Measurements from ENCODE around the gene PGD. TPM values are rescaled to one million over a fixed set of nuclear protein-coding genes. Genes with fewer than 3 reads are reported as not detected.
A peak's percentile ranks its signal among the peaks of the same experiment; 100 is the strongest.
"Not testable (repeated sequence)": the region's sequence is repeated elsewhere in the genome, so short reads cannot be mapped to it uniquely, and the experiment has no call there.

Gene PGD
- total and polyA plus RNA-seq, 8 donors: 130 to 277 (median 157) TPM

GRCh38 chr1:10450156-10450814 lies 51.4 kb downstream of the PGD start:
- H3K4me1 ChIP-seq: peaks cover 0 to 6% of the 10 kb centered on the region in 2 donors
- ATAC-seq (no peak), DNase-seq (no peak)
- intact Hi-C loops (cut with DNase I): no loop called here
- H3K27ac ChIP-seq: no peak overlapping the region
- peaks cover 0 to 9% of the 10 kb centered on the region in 2 donors for H3K27me3 ChIP-seq
- H3K9me3 ChIP-seq: peaks cover 0 to 2% of the 10 kb centered on the region in 2 donors
- no peaks in the 10 kb centered on the region for H3K36me3 ChIP-seq
- TF ChIP-seq CTCF (IDR thresholded peaks at IDR 0.05): no peak
- no peak overlapping the region for H3K4me3 ChIP-seq

GRCh38 chr1:10450836-10451235 lies 52.0 kb downstream of the PGD start:
- H3K9me3 ChIP-seq: peaks cover 0 to 2% of the 10 kb centered on the region in 2 donors
- H3K27me3 ChIP-seq: peaks cover 0 to 9% of the 10 kb centered on the region in 2 donors
- peaks cover 0 to 6% of the 10 kb centered on the region in 2 donors for H3K4me1 ChIP-seq
- no peaks in the 10 kb centered on the region for H3K36me3 ChIP-seq
- ATAC-seq: no peak
- intact Hi-C loops (cut with DNase I): no loop called here
- no peak for TF ChIP-seq CTCF (IDR thresholded peaks at IDR 0.05)
- H3K27ac ChIP-seq: no peak overlapping the region
- no peak overlapping the region for H3K4me3 ChIP-seq
- DNase-seq: no peak

- no peak for TF ChIP-seq CTCF (IDR thresholded peaks at IDR 0.05)
- Histone ChIP-seq H3K4me3 (no peak overlapping the region), H3K4me1 (peaks cover 0 to 6% of the 10 kb centered on the region in 2 donors), H3K9me3 (peaks cover 0 to 2% of the 10 kb centered on the region in 2 donors), H3K27ac (no peak overlapping the region), H3K27me3 (peaks cover 0 to 9% of the 10 kb centered on the region in 2 donors), H3K36me3 (no peaks in the 10 kb centered on the region)
- intact Hi-C loops (cut with DNase I): no loop called here
- ATAC-seq (no peak), DNase-seq (peak in 1 of 4 donors; percentile 13)
Observed at GRCh38 chr1:10451287-10451686, 52.4 kb downstream of the PGD start.

- DNase-seq (no peak), ATAC-seq (no peak)
- peaks cover 0 to 6% of the 10 kb centered on the region in 2 donors for H3K27me3 ChIP-seq
- peaks cover 0 to 17% of the 10 kb centered on the region in 2 donors for H3K4me1 ChIP-seq
- H3K27ac ChIP-seq: no peak overlapping the region
- TF ChIP-seq CTCF (IDR thresholded peaks at IDR 0.05): no peak
- H3K4me3 ChIP-seq: no peak overlapping the region
- peaks cover 0 to 2% of the 10 kb centered on the region in 2 donors for H3K9me3 ChIP-seq
- peaks cover 0 to 8% of the 10 kb centered on the region in 2 donors for H3K36me3 ChIP-seq
- intact Hi-C loops (cut with DNase I): no loop called here
Observed at GRCh38 chr1:10456048-10456447, 57.2 kb downstream of the PGD start.

- Histone ChIP-seq H3K27ac (no peak overlapping the region), H3K4me1 (peaks cover 0 to 15% of the 10 kb centered on the region in 2 donors), H3K27me3 (no peaks in the 10 kb centered on the region), H3K4me3 (no peak overlapping the region), H3K9me3 (peaks cover 0 to 2% of the 10 kb centered on the region in 2 donors), H3K36me3 (peaks cover 0 to 15% of the 10 kb centered on the region in 2 donors)
- DNase-seq (no peak), ATAC-seq (no peak)
- no peak for TF ChIP-seq CTCF (IDR thresholded peaks at IDR 0.05)
- intact Hi-C loops (cut with DNase I): no loop called here
Observed at GRCh38 chr1:10456661-10457060, 57.8 kb downstream of the PGD start.

- peak overlapping the region in 1 of 2 donors; percentile 59 for H3K27ac ChIP-seq
- H3K4me3 ChIP-seq; intact Hi-C loops (cut with DNase I): not testable (repeated sequence)
Observed at GRCh38 chr1:10457462-10457861, 58.6 kb downstream of the PGD start.

More at GRCh38 chr1:10457462-10457861, 58.6 kb downstream of the PGD start:
- not testable (repeated sequence) for ATAC-seq, DNase-seq, H3K27me3 ChIP-seq, H3K9me3 ChIP-seq
- Histone ChIP-seq H3K36me3 (peaks cover 0 to 23% of the 10 kb centered on the region in 2 donors), H3K4me1 (peaks cover 0 to 12% of the 10 kb centered on the region in 2 donors)
